ENCODE measurements around the gene CXCL3. TPM values are rescaled to one million over a fixed set of nuclear protein-coding genes. Genes with fewer than 3 reads are reported as not detected.

Gene CXCL3
- total RNA-seq, 6 experiments from 2014 or later: 0.40 to 2.3 (median 1.4) TPM

DNA sequence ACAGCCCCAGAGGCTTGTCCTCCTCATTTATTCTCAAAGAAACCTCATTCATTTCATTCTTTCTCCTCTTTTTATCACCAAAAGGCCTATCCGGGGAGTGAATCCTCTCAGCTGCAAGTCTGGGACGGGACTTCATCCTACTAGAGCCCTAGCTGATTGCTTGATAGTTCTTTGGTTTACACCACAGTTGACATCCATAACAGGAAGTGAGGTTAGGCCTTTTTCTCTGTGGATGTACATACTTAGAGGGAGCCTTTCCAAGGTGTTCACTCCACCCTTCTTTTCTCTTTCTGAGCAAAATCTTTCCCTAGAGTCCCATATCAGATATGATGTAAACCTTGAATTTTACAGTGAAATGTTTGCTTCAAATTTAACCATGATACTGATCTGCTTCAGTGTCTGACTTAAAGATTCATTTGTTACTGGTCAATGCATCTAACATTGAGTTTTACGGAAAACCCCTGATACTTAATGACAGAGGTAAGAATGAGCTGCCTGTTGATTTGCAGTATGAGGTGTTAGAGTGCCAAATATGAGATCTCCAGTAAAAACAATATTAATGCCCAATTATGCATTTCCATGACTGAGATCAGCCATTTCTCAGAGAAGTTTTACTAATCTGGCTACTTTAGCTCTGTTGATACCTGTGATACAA, 23.2 kb downstream of the CXCL3 start:
- H3K4me1 Mint-ChIP-seq (ENCODE audit: low read depth): no peaks in the 10 kb centered on the region
- peaks cover 11% of the 10 kb centered on the region for H3K27me3 Mint-ChIP-seq (ENCODE audit: insufficient read depth)
- H3K27ac Mint-ChIP-seq: no peak overlapping the region

DNA sequence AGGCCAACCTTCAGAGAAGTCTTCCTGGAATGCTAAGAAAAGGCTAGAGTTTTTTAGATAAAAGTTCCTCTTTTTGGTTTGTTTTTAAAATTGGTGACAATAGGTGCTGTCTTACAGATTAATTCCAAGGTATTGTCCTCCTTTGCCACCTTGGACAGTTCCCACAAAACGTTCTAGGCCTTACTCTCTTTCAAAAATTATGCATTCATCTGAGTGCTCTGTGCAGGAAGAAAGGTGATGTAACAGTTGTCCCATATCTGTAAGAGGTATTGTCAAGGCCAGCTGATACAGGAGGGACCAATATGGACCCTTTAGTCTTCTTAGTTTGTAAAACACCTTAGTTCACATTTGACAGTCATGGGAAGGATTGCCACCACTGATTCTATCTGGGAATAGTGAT, 24.2 kb downstream of the CXCL3 start:
- Mint-ChIP-seq H3K4me3 (no peak overlapping the region), H3K27me3 (ENCODE audit: insufficient read depth) (peaks cover 14% of the 10 kb centered on the region)

More for the DNA sequence above, 23.2 kb downstream of the CXCL3 start:
- no peak for DNase-seq
- H3K36me3 Mint-ChIP-seq (ENCODE audit: low read depth): no peaks in the 10 kb centered on the region
- TF ChIP-seq, protein P1, sequence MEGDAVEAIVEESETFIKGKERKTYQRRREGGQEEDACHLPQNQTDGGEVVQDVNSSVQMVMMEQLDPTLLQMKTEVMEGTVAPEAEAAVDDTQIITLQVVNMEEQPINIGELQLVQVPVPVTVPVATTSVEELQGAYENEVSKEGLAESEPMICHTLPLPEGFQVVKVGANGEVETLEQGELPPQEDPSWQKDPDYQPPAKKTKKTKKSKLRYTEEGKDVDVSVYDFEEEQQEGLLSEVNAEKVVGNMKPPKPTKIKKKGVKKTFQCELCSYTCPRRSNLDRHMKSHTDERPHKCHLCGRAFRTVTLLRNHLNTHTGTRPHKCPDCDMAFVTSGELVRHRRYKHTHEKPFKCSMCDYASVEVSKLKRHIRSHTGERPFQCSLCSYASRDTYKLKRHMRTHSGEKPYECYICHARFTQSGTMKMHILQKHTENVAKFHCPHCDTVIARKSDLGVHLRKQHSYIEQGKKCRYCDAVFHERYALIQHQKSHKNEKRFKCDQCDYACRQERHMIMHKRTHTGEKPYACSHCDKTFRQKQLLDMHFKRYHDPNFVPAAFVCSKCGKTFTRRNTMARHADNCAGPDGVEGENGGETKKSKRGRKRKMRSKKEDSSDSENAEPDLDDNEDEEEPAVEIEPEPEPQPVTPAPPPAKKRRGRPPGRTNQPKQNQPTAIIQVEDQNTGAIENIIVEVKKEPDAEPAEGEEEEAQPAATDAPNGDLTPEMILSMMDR (IDR thresholded peaks at IDR 0.05): no peak
- no peaks in the 10 kb centered on the region for H3K9me3 Mint-ChIP-seq
- no peak overlapping the region for H3K4me3 Mint-ChIP-seq

DNA sequence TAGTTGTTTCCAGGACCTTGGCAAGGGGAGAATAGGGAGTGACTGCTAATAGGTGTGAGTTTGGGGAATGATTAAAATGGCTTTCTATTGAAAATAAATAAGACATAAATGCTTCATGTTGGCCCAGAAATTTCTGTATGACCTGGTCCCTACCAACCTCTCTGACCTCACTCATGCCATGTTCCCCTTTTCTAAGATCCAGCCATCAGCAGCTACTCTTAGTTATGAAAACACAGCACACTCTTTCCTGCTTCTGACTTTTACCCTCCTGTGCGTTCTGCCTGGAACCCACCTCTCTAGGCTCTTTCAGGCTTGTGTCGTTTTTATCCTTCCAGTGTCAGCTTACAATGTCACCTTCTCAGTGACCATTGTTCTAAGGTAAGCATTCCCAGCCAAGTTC, 25.2 kb downstream of the CXCL3 start:
- Mint-ChIP-seq H3K27ac (no peak overlapping the region), H3K36me3 (ENCODE audit: low read depth) (no peaks in the 10 kb centered on the region), H3K4me3 (no peak overlapping the region), H3K9me3 (no peaks in the 10 kb centered on the region), H3K27me3 (ENCODE audit: insufficient read depth) (peaks cover 11% of the 10 kb centered on the region), H3K4me1 (ENCODE audit: low read depth) (no peaks in the 10 kb centered on the region)
- DNase-seq: no peak
- TF ChIP-seq, protein P1 (IDR thresholded peaks at IDR 0.05): no peak

More for the DNA sequence above, 24.2 kb downstream of the CXCL3 start:
- Mint-ChIP-seq H3K27ac (no peak overlapping the region), H3K36me3 (ENCODE audit: low read depth) (no peaks in the 10 kb centered on the region), H3K4me1 (ENCODE audit: low read depth) (no peaks in the 10 kb centered on the region), H3K9me3 (no peaks in the 10 kb centered on the region)
- TF ChIP-seq, protein P1 (IDR thresholded peaks at IDR 0.05): no peak
- no peak for DNase-seq

DNA sequence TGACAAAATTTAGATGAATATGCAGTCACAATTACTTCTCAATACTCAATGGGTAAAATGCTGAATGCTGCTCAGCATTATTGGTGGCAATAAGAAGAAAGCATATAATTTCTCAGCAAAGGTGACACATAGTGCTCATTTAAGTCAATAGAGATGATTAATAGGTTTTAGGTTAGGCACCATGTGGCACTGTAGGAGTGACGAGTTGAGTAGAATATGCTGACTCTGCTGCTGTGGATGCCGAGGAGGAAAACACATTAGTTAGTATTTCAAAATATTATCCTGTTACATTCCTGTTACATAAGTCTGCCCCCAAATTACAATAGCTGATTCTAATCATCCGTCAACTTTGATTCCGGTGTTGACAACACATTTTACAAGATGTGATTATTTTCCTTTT, 26.4 kb downstream of the CXCL3 start:
- TF ChIP-seq, protein P1 (IDR thresholded peaks at IDR 0.05): no peak
- Mint-ChIP-seq H3K4me3 (no peak overlapping the region), H3K27ac (no peak overlapping the region), H3K4me1 (ENCODE audit: low read depth) (no peaks in the 10 kb centered on the region), H3K9me3 (no peaks in the 10 kb centered on the region), H3K27me3 (ENCODE audit: insufficient read depth) (peaks cover 11% of the 10 kb centered on the region), H3K36me3 (ENCODE audit: low read depth) (no peaks in the 10 kb centered on the region)
- DNase-seq: no peak

DNA sequence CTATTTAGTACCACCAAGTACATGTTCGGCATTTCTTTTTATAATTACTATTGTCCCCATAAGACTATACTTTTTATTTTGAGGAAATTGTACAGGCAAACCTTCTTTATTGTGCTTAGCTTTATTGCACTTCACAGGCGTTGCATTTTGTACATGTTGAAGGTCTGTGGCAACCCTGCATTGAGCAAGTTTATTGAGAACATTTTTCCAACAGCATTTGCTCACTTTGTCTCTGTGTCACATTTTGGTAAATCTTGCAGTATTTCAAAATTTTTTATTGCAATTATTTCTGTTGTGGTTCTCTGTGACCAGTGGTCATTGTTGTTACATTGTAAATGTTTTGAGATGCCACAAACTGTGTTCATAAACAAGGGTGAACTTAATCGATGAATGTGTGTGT, 29.2 kb downstream of the CXCL3 start:
- H3K27me3 Mint-ChIP-seq (ENCODE audit: insufficient read depth): peaks cover 11% of the 10 kb centered on the region
- no peaks in the 10 kb centered on the region for H3K9me3 Mint-ChIP-seq
- no peak overlapping the region for H3K4me3 Mint-ChIP-seq
- no peak overlapping the region for H3K27ac Mint-ChIP-seq
- TF ChIP-seq, protein P1 (IDR thresholded peaks at IDR 0.05): no peak
- no peaks in the 10 kb centered on the region for H3K36me3 Mint-ChIP-seq (ENCODE audit: low read depth)
- no peak for DNase-seq
- H3K4me1 Mint-ChIP-seq (ENCODE audit: low read depth): peaks cover 13% of the 10 kb centered on the region
